ENCODE data around the gene SYNE3. TPM values are rescaled to one million over a fixed set of nuclear protein-coding genes. Genes with fewer than 3 reads are reported as not detected.

The SYNE3 gene
- total RNA-seq, 5 donors from 2014 or later (not counting 1 experiment from before 2014, with no cell fraction given): 55.6 to 92.3 (median 77.8) TPM

- POLR2A ChIA-PET: no interaction called here
- peaks cover 2 to 60% of the 10 kb centered on the region in 2 experiments for H3K4me1 ChIP-seq (ENCODE audit: control insufficient read depth in 1 of 2, extremely low read depth in 1 of 2, insufficient read depth in 2 of 2, low read length in 2 of 2)
- CTCF ChIA-PET: interaction anchor here in 1 of 2 donors (0.7 kb wide), 1 partner anchor 43 kb away, joined by 3 read pairs; no protein-coding TSS in a partner anchor
- Mint-ChIP-seq H3K36me3 (peaks cover 37% of the 10 kb centered on the region), H3K4me1 (peaks cover 57 to 59% (median 57%) of the 10 kb centered on the region in 3 donors), H3K4me3 (no peak overlapping the region), H3K27ac (peak overlapping the region; percentile 20 to 31), H3K27me3 (no peaks in the 10 kb centered on the region), H3K9me3 (no peaks in the 10 kb centered on the region)
- no peak for ATAC-seq (replicated peaks in 1 of 4)
- 97% methylated on average over 13 of the region's 17 CpGs for WGBS (ENCODE audit: insufficient coverage)
- no peak overlapping the region for H3K27ac ChIP-seq (ENCODE audit: low read length)
- no peak overlapping the region for H3K4me3 ChIP-seq (ENCODE audit: control insufficient read depth in 1 of 2, extremely low read depth in 1 of 2, low read length in 1 of 2)
- DNase-seq: no peak
- peaks cover 18 to 42% of the 10 kb centered on the region in 2 donors for H3K36me3 ChIP-seq (ENCODE audit: control insufficient read depth in 2 of 2, extremely low read depth in 1 of 2, insufficient read depth in 1 of 2, low read length in 1 of 2)
- no peaks in the 10 kb centered on the region for H3K9me3 ChIP-seq
- H3K27me3 ChIP-seq (replicated peaks in 1 of 2; ENCODE audit: control insufficient read depth in 2 of 2, extremely low read depth in 1 of 2, insufficient read depth in 2 of 2, low read length in 1 of 2): no peaks in the 10 kb centered on the region
Observed at GRCh38 chr14:95477411-95478269, 38.8 kb downstream of the SYNE3 start.

GRCh38 chr14:95476747-95477146 lies 39.7 kb downstream of the SYNE3 start:
- Mint-ChIP-seq H3K4me1 (peaks cover 55 to 68% (median 61%) of the 10 kb centered on the region in 3 donors), H3K4me3 (no peak overlapping the region), H3K27me3 (no peaks in the 10 kb centered on the region), H3K9me3 (no peaks in the 10 kb centered on the region), H3K36me3 (peaks cover 44% of the 10 kb centered on the region), H3K27ac (peak overlapping the region in 1 of 2 donors; percentile 31)
- Histone ChIP-seq H3K4me1 (ENCODE audit: control insufficient read depth in 1 of 2, extremely low read depth in 1 of 2, insufficient read depth in 2 of 2, low read length in 2 of 2) (peaks cover 2 to 58% of the 10 kb centered on the region in 2 experiments), H3K27me3 (replicated peaks in 1 of 2; ENCODE audit: control insufficient read depth in 2 of 2, extremely low read depth in 1 of 2, insufficient read depth in 2 of 2, low read length in 1 of 2) (no peaks in the 10 kb centered on the region), H3K9me3 (no peaks in the 10 kb centered on the region), H3K36me3 (ENCODE audit: control insufficient read depth in 2 of 2, extremely low read depth in 1 of 2, insufficient read depth in 1 of 2, low read length in 1 of 2) (peaks cover 16 to 51% of the 10 kb centered on the region in 2 donors), H3K4me3 (ENCODE audit: control insufficient read depth in 1 of 2, extremely low read depth in 1 of 2, low read length in 1 of 2) (no peak overlapping the region), H3K27ac (ENCODE audit: low read length) (no peak overlapping the region)
- ChIA-PET CTCF (no interaction called here), POLR2A (no interaction called here)
- ATAC-seq (replicated peaks in 1 of 4) (no peak), DNase-seq (no peak)
- no CpG with 5 or more reads among the region's 1 CpG for WGBS (ENCODE audit: insufficient coverage)

GRCh38 chr14:95475540-95476240 lies 40.8 kb downstream of the SYNE3 start:
- Histone ChIP-seq H3K4me1 (ENCODE audit: control insufficient read depth in 1 of 2, extremely low read depth in 1 of 2, insufficient read depth in 2 of 2, low read length in 2 of 2) (peaks cover 2 to 47% of the 10 kb centered on the region in 2 experiments), H3K27ac (ENCODE audit: low read length) (no peak overlapping the region), H3K36me3 (ENCODE audit: control insufficient read depth in 2 of 2, extremely low read depth in 1 of 2, insufficient read depth in 1 of 2, low read length in 1 of 2) (peaks cover 16 to 56% of the 10 kb centered on the region in 2 donors), H3K4me3 (ENCODE audit: control insufficient read depth in 1 of 2, extremely low read depth in 1 of 2, low read length in 1 of 2) (no peak overlapping the region), H3K9me3 (no peaks in the 10 kb centered on the region), H3K27me3 (replicated peaks in 1 of 2; ENCODE audit: control insufficient read depth in 2 of 2, extremely low read depth in 1 of 2, insufficient read depth in 2 of 2, low read length in 1 of 2) (no peaks in the 10 kb centered on the region)
- H3K9me3 Mint-ChIP-seq: no peaks in the 10 kb centered on the region
- H3K4me1 Mint-ChIP-seq: peaks cover 53 to 69% (median 57%) of the 10 kb centered on the region in 3 donors
- DNase-seq (no peak), ATAC-seq (replicated peaks in 1 of 4) (no peak)
- ChIA-PET CTCF (no interaction called here), POLR2A (no interaction called here)
- no peaks in the 10 kb centered on the region for H3K27me3 Mint-ChIP-seq
- H3K27ac Mint-ChIP-seq: no peak overlapping the region
- no peak overlapping the region for H3K4me3 Mint-ChIP-seq
- 93% methylated on average over 16 of the region's 19 CpGs for WGBS (ENCODE audit: insufficient coverage)
- H3K36me3 Mint-ChIP-seq: peaks cover 54% of the 10 kb centered on the region

GRCh38 chr14:95474941-95475340 lies 41.5 kb downstream of the SYNE3 start:
- CTCF ChIA-PET: no interaction called here

GRCh38 chr14:95474486-95474885 lies 42.0 kb downstream of the SYNE3 start:
- DNase-seq (no peak), ATAC-seq (replicated peaks in 1 of 4) (no peak)
- peaks cover 44 to 65% (median 49%) of the 10 kb centered on the region in 3 donors for H3K4me1 Mint-ChIP-seq
- WGBS (ENCODE audit: insufficient coverage): 57% methylated on average over 2 of the region's 6 CpGs
- H3K36me3 ChIP-seq (ENCODE audit: control insufficient read depth in 2 of 2, extremely low read depth in 1 of 2, insufficient read depth in 1 of 2, low read length in 1 of 2): peaks cover 16 to 58% of the 10 kb centered on the region in 2 donors
- H3K27ac Mint-ChIP-seq: peak overlapping the region; percentile 39 to 90
- H3K36me3 Mint-ChIP-seq: peaks cover 57% of the 10 kb centered on the region
- ChIA-PET CTCF (no interaction called here), POLR2A (interaction anchor here in 1 of 2 donors (0.5 kb wide), 1 partner anchor 1018 kb away, joined by 9 read pairs; no protein-coding TSS in a partner anchor)
- no peaks in the 10 kb centered on the region for H3K9me3 ChIP-seq
- no peaks in the 10 kb centered on the region for H3K27me3 ChIP-seq (replicated peaks in 1 of 2; ENCODE audit: control insufficient read depth in 2 of 2, extremely low read depth in 1 of 2, insufficient read depth in 2 of 2, low read length in 1 of 2)
- peak overlapping the region in 1 of 3 donors; percentile 32 for H3K4me3 Mint-ChIP-seq
- H3K27me3 Mint-ChIP-seq: no peaks in the 10 kb centered on the region
- no peaks in the 10 kb centered on the region for H3K9me3 Mint-ChIP-seq
- peaks cover 2 to 35% of the 10 kb centered on the region in 2 experiments for H3K4me1 ChIP-seq (ENCODE audit: control insufficient read depth in 1 of 2, extremely low read depth in 1 of 2, insufficient read depth in 2 of 2, low read length in 2 of 2)
- H3K27ac ChIP-seq (ENCODE audit: low read length): no peak overlapping the region
- H3K4me3 ChIP-seq (ENCODE audit: control insufficient read depth in 1 of 2, extremely low read depth in 1 of 2, low read length in 1 of 2): no peak overlapping the region

More at GRCh38 chr14:95474941-95475340, 41.5 kb downstream of the SYNE3 start:
- Mint-ChIP-seq H3K9me3 (no peaks in the 10 kb centered on the region), H3K36me3 (peaks cover 57% of the 10 kb centered on the region), H3K27ac (no peak overlapping the region), H3K4me3 (no peak overlapping the region), H3K27me3 (no peaks in the 10 kb centered on the region), H3K4me1 (peaks cover 46 to 64% (median 52%) of the 10 kb centered on the region in 3 donors)
- no peak overlapping the region for H3K4me3 ChIP-seq (ENCODE audit: control insufficient read depth in 1 of 2, extremely low read depth in 1 of 2, low read length in 1 of 2)
- H3K27me3 ChIP-seq (replicated peaks in 1 of 2; ENCODE audit: control insufficient read depth in 2 of 2, extremely low read depth in 1 of 2, insufficient read depth in 2 of 2, low read length in 1 of 2): no peaks in the 10 kb centered on the region
- H3K27ac ChIP-seq (ENCODE audit: low read length): no peak overlapping the region
- peaks cover 2 to 40% of the 10 kb centered on the region in 2 experiments for H3K4me1 ChIP-seq (ENCODE audit: control insufficient read depth in 1 of 2, extremely low read depth in 1 of 2, insufficient read depth in 2 of 2, low read length in 2 of 2)
- no peak for ATAC-seq (replicated peaks in 1 of 4)
- H3K36me3 ChIP-seq (ENCODE audit: control insufficient read depth in 2 of 2, extremely low read depth in 1 of 2, insufficient read depth in 1 of 2, low read length in 1 of 2): peaks cover 16 to 56% of the 10 kb centered on the region in 2 donors
- WGBS (ENCODE audit: insufficient coverage): 95% methylated on average over 4 of the region's 6 CpGs
- DNase-seq: no peak
- POLR2A ChIA-PET: interaction anchor here in 1 of 2 donors (0.5 kb wide), 1 partner anchor 1018 kb away, joined by 9 read pairs; no protein-coding TSS in a partner anchor
- no peaks in the 10 kb centered on the region for H3K9me3 ChIP-seq

GRCh38 chr14:95472819-95473251 lies 43.6 kb downstream of the SYNE3 start:
- WGBS (ENCODE audit: insufficient coverage): 56% methylated on average over 8 of the region's 10 CpGs
- ATAC-seq (replicated peaks in 1 of 4): peak in 2 of 4 experiments; percentile 24 to 61
- no peaks in the 10 kb centered on the region for H3K9me3 Mint-ChIP-seq

More at GRCh38 chr14:95472819-95473251, 43.6 kb downstream of the SYNE3 start:
- Mint-ChIP-seq H3K36me3 (peaks cover 60% of the 10 kb centered on the region), H3K27ac (peak overlapping the region; percentile 76 to 90), H3K4me1 (peaks cover 42 to 65% (median 43%) of the 10 kb centered on the region in 3 donors), H3K27me3 (no peaks in the 10 kb centered on the region), H3K4me3 (peak overlapping the region in 1 of 3 donors; percentile 37)
- Histone ChIP-seq H3K27ac (ENCODE audit: low read length) (no peak overlapping the region), H3K36me3 (ENCODE audit: control insufficient read depth in 2 of 2, extremely low read depth in 1 of 2, insufficient read depth in 1 of 2, low read length in 1 of 2) (peaks cover 20 to 71% of the 10 kb centered on the region in 2 donors), H3K9me3 (no peaks in the 10 kb centered on the region), H3K4me1 (ENCODE audit: control insufficient read depth in 1 of 2, extremely low read depth in 1 of 2, insufficient read depth in 2 of 2, low read length in 2 of 2) (peaks cover 2 to 22% of the 10 kb centered on the region in 2 experiments), H3K27me3 (replicated peaks in 1 of 2; ENCODE audit: control insufficient read depth in 2 of 2, extremely low read depth in 1 of 2, insufficient read depth in 2 of 2, low read length in 1 of 2) (no peaks in the 10 kb centered on the region), H3K4me3 (ENCODE audit: control insufficient read depth in 1 of 2, extremely low read depth in 1 of 2, low read length in 1 of 2) (no peak overlapping the region)
- POLR2A ChIA-PET: no interaction called here
- DNase-seq: no peak
- CTCF ChIA-PET: no interaction called here
